Activated T-cell treated with anti-CD3 and anti-CD28 coated beads for 1 hour (primary cell): ENCODE results near the gene MPND.

Experiments used
- DNase-seq: peaks from one replicate; pipeline ENCODE4 v3.0.0-alpha.2; 2020; ENCODE audit warnings: low read depth

Gene MPND

DNA sequence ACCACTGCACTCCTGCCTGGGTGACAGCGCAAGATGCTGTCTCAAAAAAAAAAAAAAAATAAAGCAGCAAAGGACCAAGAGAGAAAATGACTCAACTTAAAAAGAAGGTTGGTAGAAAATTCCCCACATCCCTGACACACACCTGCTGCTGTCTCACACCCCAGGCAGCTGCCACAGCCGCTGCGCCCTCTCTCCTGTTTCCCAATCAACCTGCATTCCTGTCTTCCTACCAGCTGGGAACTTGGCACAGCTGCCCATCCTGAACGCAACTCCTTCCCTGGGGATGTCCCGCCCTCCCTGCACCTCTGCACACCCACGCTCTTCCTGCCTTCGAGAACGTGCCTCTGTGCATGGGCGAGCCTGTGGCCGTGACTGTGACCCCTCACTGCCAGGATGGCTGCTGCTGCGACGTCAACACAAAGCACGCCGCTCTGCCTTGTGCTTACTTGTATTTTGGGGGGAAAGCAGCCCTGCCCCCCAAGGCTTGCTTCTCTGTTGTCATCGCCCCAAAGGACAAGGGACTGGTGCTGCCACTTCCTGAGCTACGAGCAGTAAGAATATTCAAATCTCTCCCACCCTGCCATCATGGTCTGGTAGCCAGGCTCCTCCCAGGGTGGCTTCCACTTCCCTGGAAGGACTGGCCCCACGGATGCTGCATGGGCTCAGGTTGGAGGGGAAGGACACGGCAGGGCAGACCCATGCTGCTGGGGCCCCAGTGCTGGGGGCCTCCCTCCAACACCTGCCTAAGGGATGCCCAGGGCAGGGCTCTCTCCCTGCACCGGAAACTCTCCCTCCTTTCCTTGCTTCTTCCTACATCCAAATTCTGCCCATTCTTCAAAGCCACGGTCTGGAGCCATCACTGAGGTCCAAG is 36.3 kb downstream of the MPND start:
- DNase-seq: no peak

DNA sequence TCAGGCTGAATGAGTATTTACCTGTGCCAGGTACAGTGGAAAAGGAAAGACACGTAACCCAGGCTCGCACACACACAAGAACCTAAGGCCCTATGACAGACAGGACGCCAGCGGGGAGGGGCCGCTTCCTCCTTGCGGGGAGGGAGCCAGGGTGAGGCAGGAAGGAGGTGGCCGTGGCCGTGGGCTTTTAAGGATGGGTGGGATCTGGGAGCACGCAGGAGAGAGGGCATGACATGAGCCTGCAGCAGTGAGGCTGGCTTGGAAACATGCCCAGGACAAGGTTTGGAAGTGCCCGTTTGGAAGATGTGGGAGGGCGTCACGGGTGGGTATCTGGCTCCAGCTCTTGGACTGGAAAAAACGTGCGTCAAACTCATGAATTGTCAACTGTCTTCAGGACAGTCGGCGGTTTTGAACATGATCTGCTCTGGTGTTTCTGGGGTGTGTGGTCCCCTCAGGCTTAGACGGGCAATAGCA is 36.9 kb downstream of the MPND start:
- DNase-seq: peak; percentile 52

DNA sequence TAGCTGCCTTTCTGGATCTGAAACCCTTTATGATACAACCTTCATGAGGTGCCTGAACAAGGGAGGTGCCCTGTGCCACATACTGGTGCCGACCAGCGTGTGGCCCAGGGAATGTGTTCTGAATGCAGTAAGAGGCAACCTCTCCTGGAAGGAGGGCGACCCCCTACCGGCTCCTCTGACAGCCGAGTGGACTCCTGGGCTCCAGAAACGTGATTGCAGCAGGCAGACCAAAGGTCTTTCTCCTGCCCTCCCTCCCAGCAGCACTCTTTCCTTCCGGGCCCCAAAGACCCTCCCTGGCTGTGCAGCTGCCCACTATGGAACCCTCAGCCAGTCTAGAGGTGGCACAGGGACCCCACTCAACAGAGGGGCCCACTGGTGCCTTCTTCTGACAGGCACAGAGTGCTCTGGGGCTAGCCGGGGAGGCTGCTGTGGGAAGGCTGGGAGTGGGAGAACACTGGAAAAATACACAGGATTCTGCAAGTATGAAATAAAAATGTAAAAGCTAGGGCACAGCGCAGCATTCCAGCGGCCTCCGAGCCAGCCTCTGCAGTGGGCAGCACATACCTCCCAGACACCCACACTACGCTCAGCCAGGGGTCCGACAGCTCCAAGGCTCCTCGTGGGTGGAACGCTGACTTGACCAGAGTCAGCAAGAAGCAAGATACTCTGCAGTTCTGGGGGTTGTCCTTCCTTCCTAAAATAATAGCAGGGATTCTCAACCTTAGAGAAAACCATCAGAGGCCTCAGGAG is 42.1 kb downstream of the MPND start:
- no peak for DNase-seq

DNA sequence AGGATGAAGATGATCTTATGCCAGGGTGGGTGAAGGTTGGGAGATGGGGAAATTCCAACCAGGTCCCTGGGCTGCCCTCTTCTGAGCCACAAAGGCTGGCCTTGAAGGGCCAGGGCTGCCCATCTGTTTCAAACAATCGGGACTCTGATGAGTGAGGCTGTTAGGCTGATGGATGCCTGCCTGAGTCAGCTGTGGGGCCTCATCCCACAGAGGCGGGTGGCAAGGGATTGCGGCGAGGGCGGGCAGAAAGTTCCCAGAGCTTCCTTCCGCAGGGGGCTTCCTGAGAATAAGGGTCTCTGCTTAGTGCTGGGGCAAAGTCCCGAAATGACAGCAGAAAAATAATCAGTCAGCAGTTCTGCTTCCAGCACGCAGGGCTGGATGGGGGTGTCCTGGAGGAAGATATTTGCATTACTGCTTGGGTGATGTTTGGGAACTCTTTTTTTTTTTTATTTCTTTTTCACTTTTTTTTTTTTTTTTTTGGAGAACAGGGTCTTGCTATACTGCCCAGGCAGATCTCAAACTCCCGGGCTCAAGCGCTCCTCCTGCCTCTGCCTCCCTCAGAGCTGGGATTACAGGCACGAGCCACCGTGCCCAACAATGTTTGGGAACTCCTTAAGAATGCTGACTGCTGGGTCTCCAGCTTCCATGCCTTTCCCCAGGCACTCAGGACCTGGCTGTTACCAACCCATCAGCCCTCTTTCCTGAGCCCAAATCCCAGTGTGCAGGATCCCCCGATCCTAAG is 42.9 kb downstream of the MPND start:
- no peak for DNase-seq

DNA sequence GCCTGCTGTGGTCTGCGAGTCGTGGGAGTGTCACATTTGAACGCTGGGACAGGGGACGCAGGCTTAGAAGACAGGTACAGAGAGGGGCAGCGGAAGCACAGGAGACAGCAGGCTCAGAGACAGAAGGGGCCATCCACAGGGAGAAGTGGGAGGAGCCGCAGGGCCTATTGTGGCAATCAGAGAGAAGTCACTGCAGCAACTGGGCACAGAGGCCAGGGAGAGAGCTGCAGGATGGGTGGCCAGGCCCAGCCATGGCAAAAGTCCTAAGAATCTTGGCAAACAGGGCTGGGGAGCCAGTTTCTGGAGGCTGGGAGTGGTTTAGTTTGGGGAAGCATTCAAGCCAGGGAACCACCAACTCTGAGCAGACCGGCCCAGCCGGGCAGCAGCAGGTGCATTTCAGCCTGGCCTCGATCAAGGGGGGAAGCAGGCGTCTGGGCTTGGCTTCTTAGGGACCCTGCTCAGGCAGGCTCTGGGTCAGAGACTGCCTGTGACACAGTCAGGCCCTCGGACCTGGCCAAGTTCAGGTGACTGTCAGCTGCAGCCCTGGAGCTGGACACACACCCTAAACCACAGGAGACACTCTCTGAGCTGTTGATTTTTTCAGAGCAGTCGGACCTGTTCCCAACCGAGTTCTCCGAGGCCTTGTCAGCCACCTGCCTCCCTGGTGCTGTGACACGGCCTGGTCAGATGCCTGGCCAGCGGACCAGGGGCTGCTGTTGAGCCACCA is 45.1 kb downstream of the MPND start:
- DNase-seq: no peak

DNA sequence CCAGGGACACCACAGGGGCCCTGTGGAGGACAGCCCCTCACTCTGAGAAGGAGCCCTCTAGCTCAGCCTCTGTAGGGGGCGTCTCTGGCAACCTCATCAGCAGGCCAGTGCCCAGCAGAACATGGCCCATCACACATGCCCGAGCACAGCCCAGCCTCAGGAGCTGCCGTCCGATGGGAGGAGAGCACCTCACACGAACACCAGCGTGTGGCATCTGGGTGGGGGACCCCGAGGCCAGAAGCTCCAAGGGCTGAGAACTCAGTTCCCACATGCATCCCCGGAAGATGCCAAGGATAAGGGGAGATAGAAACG is 45.7 kb downstream of the MPND start:
- no peak for DNase-seq

DNA sequence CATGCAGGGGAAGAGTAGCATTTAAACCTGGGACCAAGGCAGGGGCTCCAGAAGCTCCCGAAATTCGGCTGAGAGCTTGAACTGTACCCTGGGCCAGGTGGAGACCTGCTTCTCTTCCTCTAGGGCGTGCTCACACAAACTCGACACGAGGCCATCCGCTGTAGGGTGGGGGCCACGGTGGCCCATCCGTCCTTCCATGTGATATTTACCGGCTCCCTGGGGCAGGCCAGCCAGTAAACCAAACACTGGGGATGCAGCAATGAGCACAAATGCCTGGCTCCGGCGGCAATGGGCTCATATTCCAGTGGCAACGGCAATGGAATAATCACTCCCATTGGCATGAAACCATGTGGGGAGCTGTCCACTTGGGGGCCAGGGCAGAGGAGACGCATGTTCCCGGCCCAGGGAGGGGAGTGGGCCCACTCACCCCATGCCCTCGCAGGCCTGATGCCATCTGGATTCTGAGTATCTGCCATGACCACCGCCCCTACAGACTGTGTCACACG is 46.2 kb downstream of the MPND start:
- no peak for DNase-seq

DNA sequence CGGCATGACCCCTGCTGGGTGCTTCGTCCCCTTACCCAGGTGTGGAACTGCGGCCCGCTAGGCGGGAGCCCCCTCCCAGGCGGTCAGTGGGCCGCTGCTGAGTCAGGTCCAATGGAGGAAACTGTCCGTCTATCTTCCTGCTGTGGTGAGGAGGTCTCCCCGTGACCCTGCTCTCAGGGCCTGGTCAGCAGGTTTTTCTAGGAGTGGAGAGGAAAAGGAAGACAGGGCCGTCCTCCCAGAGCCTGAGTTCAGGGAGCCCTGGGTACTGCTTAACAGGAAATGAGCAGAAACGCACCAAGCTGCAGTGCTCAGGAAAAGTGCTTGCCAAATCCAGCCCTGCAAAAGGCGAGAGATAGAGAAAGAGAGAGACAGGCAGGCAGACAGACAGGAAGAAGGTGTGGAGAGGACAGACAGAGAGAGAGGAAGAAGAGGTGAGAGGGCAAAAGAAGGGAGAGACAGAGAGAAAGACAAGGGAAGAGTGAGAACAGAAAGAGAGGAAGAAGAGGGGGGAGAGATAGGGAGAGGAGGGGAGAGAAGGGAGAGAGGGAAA is 46.7 kb downstream of the MPND start:
- no peak for DNase-seq

DNA sequence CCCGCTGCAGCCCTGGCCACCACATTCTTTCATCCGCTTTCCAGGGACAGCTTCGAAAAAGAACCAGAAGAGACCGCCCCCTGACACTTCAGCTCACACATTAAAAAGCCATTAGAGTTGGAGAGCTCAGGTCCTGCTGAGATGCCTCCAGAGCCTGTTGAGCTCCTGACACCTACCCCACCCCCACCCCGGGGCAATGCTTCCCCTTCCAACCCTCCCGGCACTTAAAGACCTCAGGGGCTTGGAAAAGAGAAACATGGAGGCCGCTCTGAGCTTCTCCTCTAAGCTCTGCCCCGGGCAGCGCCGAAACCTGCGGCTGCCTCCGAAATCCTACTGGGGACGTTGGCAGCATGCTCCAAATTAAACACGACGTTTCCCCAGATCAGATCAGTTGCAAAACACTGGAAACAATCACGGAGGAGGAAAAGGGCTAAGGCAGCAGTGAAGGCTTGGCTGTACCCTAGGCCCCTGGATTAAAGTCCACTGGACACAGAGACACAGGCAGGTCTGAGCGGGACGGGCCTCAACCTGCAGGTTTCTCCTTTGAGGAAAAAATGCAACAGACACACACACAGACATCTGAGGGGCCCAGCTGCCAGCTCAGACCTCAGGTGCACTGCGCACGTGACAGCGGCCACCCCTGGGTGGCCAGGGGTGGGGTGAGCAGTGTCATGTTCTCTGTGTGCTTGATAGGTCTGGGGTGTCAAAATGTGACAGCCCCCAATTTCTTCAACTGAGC is 47.4 kb downstream of the MPND start:
- DNase-seq: no peak

DNA sequence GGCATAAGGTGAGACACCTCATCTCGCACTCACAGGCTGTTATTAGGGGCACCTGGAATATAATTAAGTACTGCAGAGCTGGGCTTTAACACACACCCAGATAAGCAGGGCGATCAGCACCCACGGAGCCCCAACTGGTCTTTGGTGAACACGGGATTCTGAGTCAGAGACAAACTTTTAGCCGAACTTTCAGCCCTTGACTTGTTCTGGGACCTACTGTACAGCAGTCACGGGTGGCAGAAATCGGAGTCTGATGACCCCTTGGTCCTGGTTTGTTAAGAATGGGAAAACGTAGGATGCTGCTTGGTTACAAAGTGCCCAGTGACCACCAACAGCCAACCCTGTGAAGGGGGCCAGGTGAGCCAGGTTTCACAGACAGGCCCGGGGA is 47.9 kb downstream of the MPND start:
- DNase-seq: no peak

DNA sequence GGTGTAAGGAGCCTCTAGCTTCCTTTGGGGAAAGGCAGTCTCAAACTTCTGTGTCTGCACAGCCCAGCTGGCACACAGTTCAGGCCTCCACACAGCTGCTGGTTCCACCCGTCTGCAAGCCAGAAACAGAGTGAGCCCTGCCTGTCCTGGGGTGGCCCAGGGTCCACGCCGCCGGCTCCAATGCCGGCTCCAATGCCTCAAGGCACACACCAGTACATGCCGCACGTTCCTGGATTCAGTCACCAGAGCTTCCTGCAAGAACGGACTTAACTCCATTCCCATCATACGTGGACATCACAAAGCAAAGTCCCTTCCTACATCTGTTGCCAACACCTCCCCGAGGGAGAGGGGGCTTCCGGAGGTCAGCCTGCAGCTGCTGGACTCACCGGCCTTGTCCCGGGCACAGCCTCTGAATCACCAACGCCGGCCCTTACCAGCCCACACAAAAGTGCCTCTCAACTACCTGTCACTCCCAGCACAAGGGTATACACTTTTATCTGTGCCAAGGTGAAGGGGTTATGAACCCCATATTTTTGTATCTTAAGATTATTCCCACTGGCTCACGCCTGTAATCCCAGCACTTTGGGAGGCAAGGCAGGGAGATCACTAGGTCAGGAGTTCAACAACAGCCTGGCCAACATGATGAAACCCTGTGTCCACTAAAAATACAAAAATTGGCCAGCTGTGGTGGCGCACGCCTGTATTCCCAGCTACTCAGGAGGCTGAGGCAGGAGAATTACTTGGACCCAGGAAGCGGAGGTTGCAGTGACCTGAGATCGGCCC is 48.5 kb downstream of the MPND start:
- DNase-seq: no peak

DNA sequence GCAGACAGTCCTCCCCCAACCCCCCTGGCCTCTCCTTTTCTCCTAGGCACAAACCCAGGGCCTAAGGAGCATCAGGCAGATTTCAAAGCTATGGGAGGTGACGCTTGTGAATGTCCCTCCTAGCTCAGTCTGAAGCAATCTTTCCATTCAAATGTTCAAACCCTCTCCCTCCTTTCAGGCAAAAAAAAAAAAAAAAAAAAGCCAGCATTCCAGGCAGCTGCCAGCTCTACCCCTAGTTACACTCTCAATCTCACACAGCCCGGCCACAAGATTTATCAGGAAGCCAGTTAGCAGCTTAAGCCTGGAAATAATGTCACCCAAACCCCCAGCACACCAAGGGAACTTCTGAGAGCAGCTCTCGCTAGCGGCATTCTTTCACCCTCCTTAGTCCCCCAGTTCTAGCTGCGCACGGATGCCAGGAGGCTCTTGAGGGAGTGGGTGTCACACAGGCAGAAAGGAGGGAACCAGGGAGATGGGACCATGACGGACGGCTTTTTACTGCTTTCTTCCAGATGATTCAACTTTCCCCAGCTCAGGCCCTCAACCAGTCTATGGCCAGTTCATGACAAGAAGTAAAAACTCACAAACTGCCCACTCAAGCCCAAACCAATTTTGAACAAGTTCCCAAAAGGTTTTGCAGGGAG is 50.7 kb downstream of the MPND start:
- no peak for DNase-seq

DNA sequence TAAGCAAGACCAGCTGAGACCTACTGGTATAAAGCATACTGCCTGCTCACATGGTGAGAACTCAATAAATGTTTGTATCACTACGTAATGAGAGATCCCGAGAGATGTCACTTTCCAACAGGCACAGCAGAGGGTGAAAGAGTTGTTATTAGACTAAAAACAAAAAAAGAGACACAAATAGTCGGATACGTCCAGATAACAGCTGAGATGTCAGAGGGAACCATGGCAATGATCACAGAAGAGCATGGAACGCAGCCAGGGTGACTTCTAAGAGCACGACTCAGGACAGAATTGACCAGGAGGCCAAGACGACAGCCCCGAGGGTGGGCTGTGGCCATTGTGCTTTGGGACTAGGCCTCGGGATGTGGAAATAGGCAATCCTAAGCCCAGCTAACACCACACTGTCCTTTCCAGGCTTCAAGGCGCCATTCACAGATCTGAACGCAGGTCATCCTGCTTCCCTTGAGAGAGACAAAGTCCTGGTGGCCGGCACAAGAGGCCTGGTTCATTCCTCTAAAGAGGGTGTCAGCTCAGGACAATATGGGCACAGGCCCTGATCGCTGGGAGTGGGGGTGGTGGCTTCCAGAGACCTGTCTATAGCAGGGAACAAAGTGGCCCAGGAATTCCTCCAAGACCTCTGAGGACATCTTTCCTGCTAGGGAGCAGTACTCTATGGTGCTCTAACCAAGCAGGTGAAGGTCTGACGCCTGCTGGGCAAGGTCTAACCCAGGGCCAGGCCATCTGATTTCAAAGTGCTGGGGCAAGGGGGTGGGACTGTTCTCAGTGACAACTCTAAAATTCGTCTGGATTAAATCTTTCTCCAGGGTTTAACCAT is 53.8 kb downstream of the MPND start:
- no peak for DNase-seq

DNA sequence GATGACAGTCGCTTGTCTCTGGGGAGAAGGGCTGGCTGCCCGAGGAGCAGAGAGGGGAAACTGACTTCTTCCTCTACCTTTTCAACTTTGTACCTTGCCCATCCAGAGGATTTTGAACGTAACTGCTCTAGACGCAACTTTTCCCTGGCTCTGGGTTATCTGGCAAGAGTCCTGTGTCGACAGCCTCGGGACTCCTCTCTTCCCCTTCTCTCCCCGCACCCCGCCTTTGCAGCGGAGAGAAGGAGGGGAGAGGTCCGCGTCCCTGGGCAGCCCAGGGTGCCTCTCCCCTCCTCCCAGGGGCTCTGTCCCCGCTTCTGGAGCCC is 56.4 kb downstream of the MPND start:
- no peak for DNase-seq

DNA sequence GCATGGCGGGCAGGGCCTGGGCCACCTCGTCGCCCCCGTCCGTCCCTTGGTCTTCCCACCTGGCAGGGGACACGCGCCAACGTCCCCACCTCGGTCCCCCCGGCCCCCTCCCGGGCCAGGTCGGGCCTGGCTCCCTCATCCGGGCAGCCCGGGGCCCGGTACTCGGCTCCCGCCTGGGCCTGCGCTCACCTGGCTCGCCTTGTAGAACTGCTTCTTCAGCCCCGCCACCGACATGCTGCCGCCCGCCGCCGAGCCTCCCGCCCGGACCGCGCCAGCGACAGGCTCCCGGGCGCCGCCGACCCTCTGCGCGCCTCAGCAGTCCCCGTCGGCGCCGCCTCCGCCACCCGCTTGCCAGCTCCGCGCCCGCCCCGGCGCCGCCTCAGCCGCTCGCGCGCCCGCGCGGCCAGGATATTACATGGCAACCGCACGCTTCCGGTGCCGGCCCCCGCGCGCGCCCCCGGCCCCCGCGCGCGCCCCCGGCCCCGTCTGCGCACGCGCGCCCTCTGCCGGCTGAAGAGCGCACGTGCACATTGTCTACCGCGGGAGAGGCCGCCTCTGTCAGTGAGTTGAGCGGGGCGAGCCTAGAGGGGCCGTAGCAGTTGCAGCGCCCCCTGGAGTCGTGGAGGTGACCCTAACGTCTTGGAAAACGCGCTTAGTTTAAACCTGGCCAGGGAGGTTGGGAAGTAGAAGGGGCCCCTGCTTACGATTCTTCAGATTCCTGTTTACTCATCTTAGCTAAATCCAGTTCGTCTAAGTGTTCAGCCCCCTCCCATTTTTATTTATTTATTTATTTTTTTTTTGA is 57.0 kb downstream of the MPND start, which contains the start of gene SH3GL1:
SH3GL1 (minus strand) TSS at position 413 of the 802 bp plus-strand sequence; CDS start at position 234, 179 bp downstream.
- DNase-seq: peak; percentile 96

DNA sequence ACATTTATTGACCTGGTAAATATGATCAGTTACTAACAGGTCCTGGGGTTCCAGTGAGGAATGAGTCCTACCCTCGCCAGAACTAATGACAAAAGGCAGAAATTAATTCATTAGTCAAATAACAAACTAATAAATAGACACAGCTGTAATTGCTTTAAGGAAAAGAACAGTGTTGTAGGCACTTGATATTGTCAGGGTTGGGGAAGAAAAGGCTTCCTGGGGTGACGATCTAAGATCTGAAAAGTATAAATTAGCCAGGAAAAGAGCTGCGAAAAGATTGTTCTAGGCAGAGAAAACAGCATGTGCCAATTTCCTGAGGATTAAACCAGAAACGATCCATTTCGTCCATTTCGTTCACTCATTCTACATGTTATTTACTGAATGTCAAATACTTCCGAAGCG is 58.4 kb downstream of the MPND start:
- DNase-seq: no peak

DNA sequence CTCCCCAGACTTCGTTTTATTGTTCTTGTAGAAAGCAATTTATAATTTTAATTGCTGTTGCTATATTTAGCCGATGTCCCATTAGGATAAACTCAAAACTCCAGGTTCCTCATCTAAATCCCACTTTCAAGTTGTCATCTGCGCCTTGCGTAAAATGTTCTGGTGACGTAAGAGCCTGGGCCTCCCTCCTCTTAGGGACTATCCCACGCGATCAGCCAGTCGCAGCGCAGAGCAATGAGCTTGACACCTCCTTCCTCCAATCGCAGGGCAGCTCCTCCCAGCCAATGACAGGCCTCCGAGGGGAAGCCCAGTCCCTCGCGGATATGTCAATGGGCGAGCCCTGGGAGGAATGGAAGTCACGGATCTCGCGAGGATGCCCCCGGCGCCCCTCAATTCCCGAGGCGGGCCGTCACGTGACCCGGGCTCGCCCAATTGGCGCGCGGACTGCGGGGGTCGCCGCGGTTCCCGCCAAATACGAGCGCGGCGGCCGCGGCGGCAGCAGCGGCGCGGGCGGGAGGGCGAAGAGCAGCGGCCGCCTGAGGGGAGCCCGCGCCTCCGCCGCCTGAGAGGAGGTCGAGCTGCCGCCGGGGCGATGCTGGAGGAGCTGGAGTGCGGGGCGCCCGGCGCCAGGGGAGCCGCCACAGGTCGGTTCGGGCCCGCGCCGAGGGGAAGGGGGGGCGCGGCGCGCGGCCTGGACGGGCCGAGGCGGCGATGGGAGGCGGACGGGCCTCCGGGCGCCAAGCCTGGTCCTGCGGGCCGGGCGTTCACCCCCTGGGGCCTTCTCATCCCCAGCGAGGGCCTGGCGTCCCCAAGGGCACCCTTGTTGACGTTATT is 59.0 kb downstream of the MPND start, which contains the start of gene CHAF1A:
CHAF1A (plus strand) TSS at position 470 of the 834 bp plus-strand sequence; CDS start at position 593, 123 bp downstream.
- DNase-seq: peak; percentile 97
